GM21786 (cell line): ENCODE data around the gene IKZF3.
"Not testable (repeated sequence)": the region's sequence is repeated elsewhere in the genome, so short reads cannot be mapped to it uniquely, and the experiment has no call there.

ENCODE experiments used
- ATAC-seq: cut with Tn5 transposase; IDR thresholded peaks from one replicate; pipeline ENCODE4 v1.9.1; 2021; ENCODE audit not compliant: unreplicated experiment

The IKZF3 gene

DNA sequence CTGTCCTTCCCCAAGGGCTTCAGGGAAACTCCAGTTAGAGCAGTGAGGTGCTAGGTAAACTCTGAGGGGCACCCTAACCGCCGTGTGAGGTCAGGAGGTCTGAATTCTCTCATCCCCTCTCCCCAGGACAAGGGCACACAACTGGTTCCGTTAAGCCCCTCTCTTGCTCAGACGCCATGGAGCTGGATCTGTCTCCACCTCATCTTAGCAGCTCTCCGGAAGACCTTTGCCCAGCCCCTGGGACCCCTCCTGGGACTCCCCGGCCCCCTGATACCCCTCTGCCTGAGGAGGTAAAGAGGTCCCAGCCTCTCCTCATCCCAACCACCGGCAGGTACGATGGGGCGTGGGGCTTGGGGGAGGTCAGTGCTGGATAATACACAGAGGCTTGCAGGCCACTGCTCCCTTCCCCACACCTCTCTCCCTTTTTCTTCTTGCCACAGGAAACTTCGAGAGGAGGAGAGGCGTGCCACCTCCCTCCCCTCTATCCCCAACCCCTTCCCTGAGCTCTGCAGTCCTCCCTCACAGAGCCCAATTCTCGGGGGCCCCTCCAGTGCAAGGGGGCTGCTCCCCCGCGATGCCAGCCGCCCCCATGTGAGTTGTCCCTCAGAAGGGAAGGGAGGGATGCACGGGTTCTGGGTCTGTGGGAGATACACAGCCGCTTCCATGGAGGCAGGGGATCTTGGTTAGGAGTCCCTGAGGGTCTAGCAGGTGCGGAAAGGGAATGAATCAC lies 121.8 kb downstream of the IKZF3 start:
- ATAC-seq, result no peak

GRCh38 chr17:39740357-39741111 lies 123.6 kb downstream of the IKZF3 start:
- ATAC-seq, result no peak

- no peak for ATAC-seq
Observed at GRCh38 chr17:39739885-39740356, 124.2 kb downstream of the IKZF3 start.

DNA sequence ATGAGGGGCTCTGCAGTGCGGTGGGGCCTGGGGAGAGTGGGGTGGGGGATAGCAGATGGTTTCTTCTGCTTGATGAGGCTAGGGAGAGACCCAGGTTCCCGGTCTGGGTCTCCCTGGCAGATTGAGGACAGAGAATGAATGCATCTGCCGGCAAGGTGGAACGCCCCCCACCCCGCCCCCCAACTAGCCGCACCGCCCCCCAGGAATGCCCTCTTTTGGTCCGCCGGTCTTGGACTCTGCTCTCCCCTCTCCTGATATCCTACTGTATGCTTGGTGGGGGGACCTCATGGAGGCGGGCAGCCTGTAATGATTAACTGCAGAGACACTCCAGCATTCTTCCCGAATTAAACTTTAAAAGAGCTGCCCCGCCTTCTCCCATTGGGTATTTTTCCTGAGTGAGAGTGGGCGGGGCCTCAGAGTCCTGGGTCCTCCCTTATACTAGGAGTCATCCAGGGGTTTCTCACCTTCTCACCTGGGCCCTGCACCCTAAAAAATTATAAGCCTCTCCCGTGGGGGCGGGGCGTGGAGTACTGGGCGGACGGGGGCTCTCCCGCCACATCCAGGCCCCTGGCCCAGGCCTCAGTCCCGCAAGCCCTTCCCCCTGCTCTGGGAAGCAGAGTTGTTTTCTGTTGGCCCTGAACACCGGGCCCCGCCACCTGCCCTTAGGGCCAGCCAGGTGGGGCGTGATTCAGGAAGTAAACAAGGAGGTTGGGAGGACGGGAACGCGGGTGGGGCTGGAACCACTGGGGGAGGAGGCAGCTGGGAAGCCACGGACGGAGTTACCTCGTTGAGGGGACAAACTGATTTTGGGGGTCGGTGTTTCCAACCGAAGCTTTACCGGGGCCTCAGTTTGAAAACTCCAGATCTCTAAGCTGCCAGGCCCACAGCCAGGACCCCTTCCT lies 124.9 kb downstream of the IKZF3 start:
- ATAC-seq, result no peak

DNA sequence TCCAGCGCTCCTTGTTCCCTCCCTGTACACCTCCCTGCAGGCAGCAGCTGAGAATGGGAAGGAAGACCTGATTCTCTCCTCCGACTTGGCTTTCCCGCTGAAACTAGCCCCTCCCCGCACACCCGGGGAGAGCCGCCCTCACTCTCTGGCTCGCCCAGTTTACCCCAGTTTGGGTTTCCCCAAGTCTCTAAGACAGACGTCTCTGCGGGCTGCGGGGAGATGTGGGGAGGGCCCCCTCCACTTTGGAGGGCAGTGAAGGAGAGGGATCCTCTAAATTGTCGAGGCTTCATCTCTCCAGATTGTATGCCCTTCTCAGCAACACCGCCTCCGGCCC lies 125.6 kb downstream of the IKZF3 start:
- no peak for ATAC-seq

DNA sequence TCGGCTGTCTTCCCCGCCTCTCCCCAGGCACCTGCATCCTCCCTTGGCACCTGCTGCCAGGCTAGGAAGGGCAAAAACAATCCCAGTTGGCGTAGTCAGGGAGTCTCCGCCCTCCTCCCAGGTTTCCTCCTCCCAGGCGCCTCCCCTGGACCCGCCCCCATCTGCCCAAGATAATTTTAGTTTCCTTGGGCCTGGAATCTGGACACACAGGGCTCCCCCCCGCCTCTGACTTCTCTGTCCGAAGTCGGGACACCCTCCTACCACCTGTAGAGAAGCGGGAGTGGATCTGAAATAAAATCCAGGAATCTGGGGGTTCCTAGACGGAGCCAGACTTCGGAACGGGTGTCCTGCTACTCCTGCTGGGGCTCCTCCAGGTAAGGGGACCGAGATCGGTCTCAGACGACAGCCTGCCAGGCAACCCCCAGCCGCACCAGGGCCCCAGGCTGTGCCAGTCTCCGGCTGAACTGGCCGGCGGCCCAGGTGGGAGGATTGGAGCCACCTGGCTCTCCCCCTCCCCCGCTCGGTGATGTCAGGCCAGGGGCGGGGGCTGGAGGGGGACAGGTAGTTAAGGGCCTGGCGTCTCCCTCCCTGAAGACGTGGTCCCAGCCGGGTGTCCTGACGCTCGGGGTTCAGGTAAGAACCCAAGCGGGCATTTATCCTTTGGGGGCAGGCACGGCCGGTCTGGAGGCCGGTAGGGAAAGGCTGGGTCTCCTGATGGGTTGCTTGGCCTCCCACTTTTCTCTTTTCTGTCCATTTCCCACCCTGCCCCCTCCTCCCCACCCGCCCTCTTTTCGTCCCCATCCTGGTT lies 126.1 kb downstream of the IKZF3 start, which contains the start of gene GRB7:
Gene GRB7, plus strand, starts transcription at position 179 of the 808 bp plus-strand sequence. CDS start 4,364 bp downstream, outside the sequence.
- ATAC-seq, result no peak

DNA sequence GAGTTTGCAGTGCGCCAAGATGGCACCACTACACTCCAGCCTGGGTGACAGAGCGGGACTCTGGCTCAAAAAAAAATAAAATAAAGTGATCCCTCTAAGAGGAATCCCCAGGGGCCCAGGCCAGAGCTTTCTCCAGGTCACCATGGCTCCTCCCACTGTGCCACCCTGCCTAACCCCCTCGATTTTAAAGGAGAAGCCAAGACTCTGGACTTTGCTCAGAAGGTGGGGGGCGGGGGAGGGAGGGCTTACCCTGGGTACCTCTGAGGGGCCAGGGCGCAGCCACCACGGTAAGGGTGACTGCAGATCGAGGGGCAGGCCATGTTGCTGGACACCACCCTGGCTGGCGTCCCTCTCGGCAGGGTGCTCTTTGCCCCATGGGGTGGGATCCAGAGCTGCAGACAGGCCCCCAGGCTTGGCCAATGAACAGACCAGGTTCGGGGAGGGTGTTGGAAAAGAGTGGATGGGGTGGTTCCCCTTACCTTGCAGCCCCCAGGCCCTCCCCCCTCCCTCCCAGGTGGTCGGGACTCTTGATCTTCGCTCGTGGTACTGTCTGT lies 126.8 kb downstream of the IKZF3 start:
- no peak for ATAC-seq

DNA sequence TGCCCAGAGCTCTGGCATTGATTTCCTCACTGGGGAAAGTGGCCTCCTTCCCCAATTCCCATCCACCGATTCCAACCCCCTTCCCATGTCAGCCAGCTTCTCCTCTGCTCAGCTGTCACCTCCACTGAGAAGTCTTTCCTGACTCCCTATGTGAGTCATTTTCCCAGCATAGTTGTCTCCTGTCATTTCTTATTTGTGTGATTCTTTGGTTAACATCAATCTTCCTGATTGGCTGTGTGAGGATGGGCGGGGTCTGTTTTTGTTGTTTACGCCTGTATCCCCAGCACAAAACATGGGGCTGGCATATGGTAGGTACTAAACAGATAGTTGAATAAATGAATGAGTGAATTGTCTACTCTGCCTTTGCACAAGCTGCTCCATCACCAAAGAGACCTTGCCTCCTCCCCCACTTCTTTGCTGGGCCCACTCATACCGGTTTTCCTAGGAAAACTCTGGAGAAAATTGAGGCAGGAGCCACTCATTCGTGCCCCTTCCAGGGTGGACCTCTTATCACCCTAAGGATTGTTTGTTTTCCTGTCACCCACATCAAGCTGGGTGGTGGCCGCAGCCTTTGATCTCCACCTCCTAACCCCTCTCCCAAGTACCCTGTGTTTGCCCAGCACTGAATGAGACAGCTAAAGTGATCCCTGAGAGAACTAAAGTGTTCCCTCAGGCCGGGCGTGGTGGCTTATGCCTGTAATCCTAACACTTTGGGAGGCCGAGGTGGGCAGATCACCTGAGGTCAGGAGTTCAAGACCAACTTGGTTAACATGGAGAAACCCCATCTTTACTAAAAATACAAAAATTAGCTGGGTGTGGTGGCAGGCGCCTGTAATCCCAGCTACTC lies 127.6 kb downstream of the IKZF3 start:
- ATAC-seq, result no peak

DNA sequence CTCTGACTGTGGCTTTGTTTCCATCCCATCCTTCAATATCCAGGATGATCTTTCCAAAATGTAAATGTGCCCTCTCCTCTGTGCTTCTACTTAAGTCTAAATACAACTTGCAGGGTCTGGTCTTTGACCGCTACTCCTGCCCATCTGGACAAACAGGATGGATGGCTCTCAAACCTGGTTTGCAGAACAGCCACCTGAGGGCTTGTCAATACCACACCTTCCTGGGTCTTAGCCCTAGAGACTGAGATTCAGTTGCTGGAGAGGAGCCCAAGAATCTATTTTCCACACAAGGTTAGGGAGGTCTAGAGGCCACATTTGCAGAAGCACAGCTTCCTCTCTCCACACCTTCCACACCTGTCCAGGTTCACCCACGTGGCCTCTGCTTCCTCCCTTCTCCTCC lies 128.2 kb downstream of the IKZF3 start:
- ATAC-seq, result no peak

GRCh38 chr17:39732586-39732985 lies 131.5 kb downstream of the IKZF3 start:
- no peak for ATAC-seq

- peak; percentile 83 for ATAC-seq
Observed at GRCh38 chr17:39730095-39730921, 133.8 kb downstream of the IKZF3 start, which contains the start of gene MIEN1. Gene MIEN1, minus strand, starts transcription at chr17:39730532. Its CDS starts 37 bp downstream, at chr17:39730495.

DNA sequence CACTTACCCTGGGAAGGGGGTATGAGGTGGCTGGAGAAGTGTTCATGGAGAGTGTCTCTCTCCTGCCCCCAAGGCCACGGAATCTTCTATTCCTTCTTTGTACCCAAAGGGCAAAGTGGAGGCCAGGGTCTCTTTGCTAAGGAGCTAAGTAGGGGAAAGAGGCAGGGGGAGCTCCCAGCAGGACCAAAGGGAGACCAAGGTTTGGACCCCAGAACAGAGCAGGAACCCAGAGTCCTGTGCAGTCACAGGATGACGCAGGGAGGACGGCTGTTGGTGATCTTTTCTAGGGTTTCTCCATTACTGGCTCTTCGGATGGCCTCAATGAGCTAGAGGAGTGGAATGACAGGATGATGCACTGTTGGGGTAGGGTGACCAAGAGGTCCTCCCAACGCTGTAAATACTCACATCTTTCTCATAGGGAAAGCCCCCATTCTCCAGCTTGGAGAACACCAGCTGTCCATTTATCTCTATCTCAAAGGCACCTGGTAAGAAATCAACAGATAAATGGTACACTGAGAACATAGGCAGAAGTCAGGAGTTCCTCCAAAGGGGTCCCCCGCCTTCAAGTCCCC lies 134.7 kb downstream of the IKZF3 start:
- ATAC-seq, result no peak

DNA sequence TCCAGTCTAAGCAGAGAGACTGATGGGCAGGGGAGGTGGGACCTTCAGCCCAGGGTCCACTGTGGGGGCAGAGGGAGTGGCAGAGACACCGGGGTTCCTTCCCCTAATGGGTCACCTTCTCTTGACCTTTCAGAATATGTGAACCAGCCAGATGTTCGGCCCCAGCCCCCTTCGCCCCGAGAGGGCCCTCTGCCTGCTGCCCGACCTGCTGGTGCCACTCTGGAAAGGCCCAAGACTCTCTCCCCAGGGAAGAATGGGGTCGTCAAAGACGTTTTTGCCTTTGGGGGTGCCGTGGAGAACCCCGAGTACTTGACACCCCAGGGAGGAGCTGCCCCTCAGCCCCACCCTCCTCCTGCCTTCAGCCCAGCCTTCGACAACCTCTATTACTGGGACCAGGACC lies 136.6 kb downstream of the IKZF3 start:
- no peak for ATAC-seq

DNA sequence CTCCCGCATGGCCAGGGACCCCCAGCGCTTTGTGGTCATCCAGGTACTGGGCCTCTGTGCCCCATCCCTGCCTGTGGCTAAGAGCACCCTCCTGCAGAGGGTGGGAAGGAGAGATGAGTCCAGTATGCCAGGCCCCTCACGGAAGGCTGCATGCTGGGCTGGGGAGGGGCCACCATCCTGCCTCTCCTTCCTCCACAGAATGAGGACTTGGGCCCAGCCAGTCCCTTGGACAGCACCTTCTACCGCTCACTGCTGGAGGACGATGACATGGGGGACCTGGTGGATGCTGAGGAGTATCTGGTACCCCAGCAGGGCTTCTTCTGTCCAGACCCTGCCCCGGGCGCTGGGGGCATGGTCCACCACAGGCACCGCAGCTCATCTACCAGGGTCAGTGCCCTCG lies 137.5 kb downstream of the IKZF3 start:
- no peak for ATAC-seq

GRCh38 chr17:39725923-39726322 lies 138.2 kb downstream of the IKZF3 start:
- ATAC-seq, result not testable (repeated sequence)

GRCh38 chr17:39724731-39725130 lies 139.4 kb downstream of the IKZF3 start:
- ATAC-seq, result no peak

DNA sequence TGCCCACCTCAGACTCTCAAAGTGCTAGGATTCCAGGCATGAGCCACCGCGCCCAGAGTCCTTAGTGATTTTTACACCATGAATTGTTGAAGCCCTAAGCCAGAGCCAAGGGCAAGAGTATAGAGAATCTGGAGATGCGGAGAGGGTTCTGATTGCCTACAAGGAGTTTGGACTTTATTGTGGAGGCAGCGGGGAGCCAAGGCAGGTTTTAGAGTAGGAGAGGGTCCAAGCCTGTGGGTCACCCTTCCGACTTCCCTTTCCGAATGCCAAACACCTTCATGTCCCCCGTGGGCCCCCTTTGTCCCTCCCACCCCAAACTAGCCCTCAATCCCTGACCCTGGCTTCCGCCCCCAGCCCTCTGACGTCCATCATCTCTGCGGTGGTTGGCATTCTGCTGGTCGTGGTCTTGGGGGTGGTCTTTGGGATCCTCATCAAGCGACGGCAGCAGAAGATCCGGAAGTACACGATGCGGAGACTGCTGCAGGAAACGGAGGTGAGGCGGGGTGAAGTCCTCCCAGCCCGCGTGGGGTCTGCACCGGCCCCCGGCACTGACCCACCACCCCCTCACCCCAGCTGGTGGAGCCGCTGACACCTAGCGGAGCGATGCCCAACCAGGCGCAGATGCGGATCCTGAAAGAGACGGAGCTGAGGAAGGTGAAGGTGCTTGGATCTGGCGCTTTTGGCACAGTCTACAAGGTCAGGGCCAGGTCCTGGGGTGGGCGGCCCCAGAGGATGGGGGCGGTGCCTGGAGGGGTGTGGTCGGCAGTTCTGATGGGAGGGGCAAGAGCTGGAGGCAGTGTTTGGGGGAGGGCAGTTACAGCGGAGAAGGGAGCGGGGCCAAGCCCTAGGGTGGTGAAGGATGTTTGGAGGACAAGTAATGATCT lies 140.9 kb downstream of the IKZF3 start:
- no peak for ATAC-seq
